SK-N-SH (cell line): ENCODE data around the gene MPC2. TPM values are rescaled to one million over a fixed set of nuclear protein-coding genes. Genes with fewer than 3 reads are reported as not detected.
"Not testable (repeated sequence)": the region's sequence is repeated elsewhere in the genome, so short reads cannot be mapped to it uniquely, and the experiment has no call there.

ENCODE experiments used
- CTCF ChIA-PET: fragments of 300-600, 350-600 bp; formaldehyde crosslinking; extraction: SDS; loops from one replicate; lab custom pipeline; 2021; lab: Yijun Ruan, JAX
- POLR2A ChIA-PET: fragments of 350-600 bp; sonication (Branson Sonifier 250); formaldehyde crosslinking; extraction: SDS; loops from one replicate; lab custom pipeline; 2020; ENCODE audit warnings: antibody characterized with exemption, inconsistent platforms; lab: Yijun Ruan, JAX
- DNase-seq: peaks from one replicate; pipeline ENCODE4 v3.0.0; 2012
- H2AFZ ChIP-seq: fragments of 200-600 bp; sonication (generic); 2 replicates; pipeline ENCODE4 v1.8.1; 2016; ENCODE audit warnings: antibody characterized with exemption, mild to moderate bottlenecking, low read depth
- H3F3A ChIP-seq: fragments of 200-600 bp; sonication (generic); replicated peaks from 2 replicates; pipeline ENCODE3; 2016; ENCODE audit warnings: antibody characterized with exemption, mild to moderate bottlenecking; ENCODE audit not compliant: insufficient read depth
- H3K27ac ChIP-seq, 2 experiments: fragments of 200-500 bp in 1 of 2; fragments of 200-600 bp in 1 of 2; sonication (Bioruptor generic) in 1 of 2; sonication (generic), shearing (Covaris generic) in 1 of 2; 2 replicates each; pipeline versions ENCODE4 v1.5.1 to v1.6.1; 2014 to 2016; ENCODE audit warnings: low read depth in 2 of 2, inconsistent platforms in 1 of 2, low read length in 1 of 2, mild to moderate bottlenecking in 1 of 2, mixed read lengths in 1 of 2
- H3K27me3 ChIP-seq: fragments of 200-600 bp; sonication (generic), shearing (Covaris generic); 2 replicates; pipeline ENCODE4 v1.6.1; 2016; ENCODE audit warnings: mixed run types; ENCODE audit not compliant: insufficient read depth
- H3K36me3 ChIP-seq, 2 experiments: fragments of 200-500 bp in 1 of 2; fragments of 200-600 bp in 1 of 2; sonication (Bioruptor generic) in 1 of 2; sonication (generic) in 1 of 2; replicated peaks in 1 of 2; 2 replicates each; pipeline versions ENCODE3 to v1.5.1; 2014 to 2016; ENCODE audit warnings: low read length in 1 of 2, mild to moderate bottlenecking in 1 of 2; ENCODE audit not compliant: insufficient read depth in 2 of 2, control insufficient read depth in 1 of 2
- H3K4me1 ChIP-seq, 2 experiments: fragments of 200-500 bp in 1 of 2; fragments of 200-600 bp in 1 of 2; sonication (Bioruptor generic) in 1 of 2; sonication (generic), shearing (Covaris generic) in 1 of 2; 2 replicates each; pipeline versions ENCODE4 v1.5.1 to v1.6.1; 2014 to 2016; ENCODE audit warnings: low read depth in 1 of 2, low read length in 1 of 2, mixed run types in 1 of 2; ENCODE audit not compliant: insufficient read depth in 2 of 2, control insufficient read depth in 1 of 2
- H3K4me2 ChIP-seq: fragments of 200-600 bp; sonication (generic), shearing (Covaris generic); 2 replicates; pipeline ENCODE4 v1.6.1; 2017; ENCODE audit warnings: mixed run types
- H3K4me3 ChIP-seq, 2 experiments: fragments of 200-500 bp in 1 of 2; fragments of 200-600 bp in 1 of 2; sonication (Bioruptor generic) in 1 of 2; sonication (generic), shearing (Covaris generic) in 1 of 2; 2 replicates each; pipeline versions ENCODE4 v1.5.1 to v1.8.1; 2014 to 2016; ENCODE audit warnings: low read depth in 2 of 2, inconsistent platforms in 1 of 2, low read length in 1 of 2, mild to moderate bottlenecking in 1 of 2, mixed read lengths in 1 of 2, moderate library complexity in 1 of 2
- H3K79me2 ChIP-seq: fragments of 200-600 bp; sonication (generic); 2 replicates; pipeline ENCODE4 v1.8.1; 2017; ENCODE audit warnings: mild to moderate bottlenecking; ENCODE audit not compliant: insufficient read depth
- H3K9ac ChIP-seq: fragments of 200-600 bp; sonication (generic); 2 replicates; pipeline ENCODE4 v1.6.1; 2017; ENCODE audit warnings: mixed run types
- H3K9me2 ChIP-seq: fragments of 200-600 bp; sonication (generic); 2 replicates; pipeline ENCODE4 v1.6.1; 2017; ENCODE audit warnings: mixed run types
- H3K9me3 ChIP-seq: fragments of 200-600 bp; sonication (generic); 2 replicates; pipeline ENCODE4 v1.6.1; 2017; ENCODE audit warnings: mixed run types, mild to moderate bottlenecking, moderate library complexity
- H4K20me1 ChIP-seq: fragments of 200-600 bp; sonication (generic); 2 replicates; pipeline ENCODE4 v1.6.1; 2017; ENCODE audit warnings: mild to moderate bottlenecking, mixed run types; ENCODE audit not compliant: insufficient read depth
- USF1 ChIP-seq: IDR thresholded peaks from 2 replicates; pipeline ENCODE4 v1.4.0; 2012; ENCODE audit warnings: low read depth, borderline replicate concordance
- YY1 ChIP-seq: IDR thresholded peaks from 2 replicates; pipeline ENCODE4 v1.4.0; 2012; ENCODE audit warnings: low read depth, mild to moderate bottlenecking
- WGBS: methylation state at CpG from one replicate; pipeline ENCODE4 v1.1.6; 2017; ENCODE audit warnings: low lambda C conversion rate; 5-methylcytosine and 5-hydroxymethylcytosine counted together
- polyA plus RNA-seq, 3 experiments: library from polyadenylated mRNA; depleted of rRNA; stranded (reverse); fragments of >200 nt; gene quantifications; 2 replicates each; pipeline ENCODE4 v1.2.3, GENCODE V29; 2012

MPC2 gene
- polyA plus RNA-seq, 1 of the 3 experiments (the other 2 are of a cell fraction), result 15.9 TPM

GRCh38 chr1:167871331-167871730 lies 65.5 kb downstream of the MPC2 start (continued):
- TF ChIP-seq USF1, result no peak
- no peak for TF ChIP-seq YY1

GRCh38 chr1:167869157-167870001 lies 67.5 kb downstream of the MPC2 start:
- H3K36me3 ChIP-seq, H3K27me3 ChIP-seq, H3K9ac ChIP-seq, H4K20me1 ChIP-seq, H3K4me1 ChIP-seq, H3K4me2 ChIP-seq, H3K4me3 ChIP-seq, POLR2A ChIA-PET, H3K79me2 ChIP-seq, H3F3A ChIP-seq, H2AFZ ChIP-seq, CTCF ChIA-PET, DNase-seq, H3K27ac ChIP-seq, H3K9me3 ChIP-seq, H3K9me2 ChIP-seq: not testable (repeated sequence)
- 84% methylated on average over 12 of the region's 16 CpGs for WGBS

- H3K4me3 ChIP-seq, H2AFZ ChIP-seq, H3K79me2 ChIP-seq, H3K9ac ChIP-seq, H3K27me3 ChIP-seq, H4K20me1 ChIP-seq, H3K27ac ChIP-seq, H3K4me2 ChIP-seq, H3K9me3 ChIP-seq, POLR2A ChIA-PET, H3K9me2 ChIP-seq, H3F3A ChIP-seq, DNase-seq, H3K36me3 ChIP-seq, H3K4me1 ChIP-seq: not testable (repeated sequence)
- CTCF ChIA-PET, result interaction anchor here (0.6 kb wide), 1 partner anchor 123 kb away, joined by 3 read pairs; no protein-coding TSS in a partner anchor
- 89% methylated on average over 8 of the region's 8 CpGs for WGBS
These were observed 70.0 kb downstream of the MPC2 start for GRCh38 chr1:167866739-167867414.

Other genes with a start within 250 kb of the MPC2 start
- 27.3 and 34.4 TPM in 2 replicates for gene MPZL1, start 215.1 kb downstream of the MPC2 start, polyA plus RNA-seq (2012; rRNA removed)
- gene ADCY10, start 22.9 kb downstream of the MPC2 start, polyA plus RNA-seq (2012; rRNA removed), result 0.10 and 0.15 TPM in 2 replicates
- gene DCAF6, start 389 bp downstream of the MPC2 start, polyA plus RNA-seq (2012; rRNA removed), result 31.3 and 46.1 TPM in 2 replicates
- 19.2 and 20.1 TPM in 2 replicates for gene GPR161, start 199.9 kb upstream of the MPC2 start, polyA plus RNA-seq (2012; rRNA removed)
- gene TIPRL, start 241.9 kb upstream of the MPC2 start, polyA plus RNA-seq (2012; rRNA removed), result 16.4 and 20.5 TPM in 2 replicates